Measurements from ENCODE around the gene TUG1. TPM values are rescaled to one million over a fixed set of nuclear protein-coding genes. Genes with fewer than 3 reads are reported as not detected.

TUG1 gene
- total RNA-seq, 1 donor from 2014 or later: 114 TPM

- TF ChIP-seq CTCF (conservative IDR thresholded peaks at IDR 0.05): no peak
- Mint-ChIP-seq H3K4me1 (peaks cover 9% of the 10 kb centered on the region), H3K27ac (ENCODE audit: unreplicated experiment) (no peak overlapping the region), H3K4me3 (no peak overlapping the region), H3K9me3 (no peaks in the 10 kb centered on the region), H3K27me3 (ENCODE audit: low read depth) (no peaks in the 10 kb centered on the region), H3K36me3 (ENCODE audit: low read depth) (peaks cover 18% of the 10 kb centered on the region)
- no peak for DNase-seq (ENCODE audit: low read depth, low spot score)
Observed at GRCh38 chr22:30923168-30923900, 45.7 kb upstream of the TUG1 start.

GRCh38 chr22:30925667-30926066 is 43.4 kb upstream of the TUG1 start:
- Mint-ChIP-seq H3K27ac (ENCODE audit: unreplicated experiment) (no peak overlapping the region), H3K9me3 (no peaks in the 10 kb centered on the region), H3K4me1 (peaks cover 5% of the 10 kb centered on the region), H3K4me3 (no peak overlapping the region), H3K27me3 (ENCODE audit: low read depth) (no peaks in the 10 kb centered on the region), H3K36me3 (ENCODE audit: low read depth) (peaks cover 22% of the 10 kb centered on the region)
- DNase-seq (ENCODE audit: low read depth, low spot score): no peak
- no peak for TF ChIP-seq CTCF (conservative IDR thresholded peaks at IDR 0.05)

GRCh38 chr22:30926706-30927105 is 42.4 kb upstream of the TUG1 start:
- no peak overlapping the region for H3K4me3 Mint-ChIP-seq
- peaks cover 29% of the 10 kb centered on the region for H3K36me3 Mint-ChIP-seq (ENCODE audit: low read depth)
- no peak for TF ChIP-seq CTCF (conservative IDR thresholded peaks at IDR 0.05)

GRCh38 chr22:30927806-30928205 is 41.3 kb upstream of the TUG1 start:
- Mint-ChIP-seq H3K36me3 (ENCODE audit: low read depth) (peaks cover 32% of the 10 kb centered on the region), H3K9me3 (no peaks in the 10 kb centered on the region), H3K4me1 (no peaks in the 10 kb centered on the region), H3K4me3 (no peak overlapping the region), H3K27me3 (ENCODE audit: low read depth) (no peaks in the 10 kb centered on the region), H3K27ac (ENCODE audit: unreplicated experiment) (no peak overlapping the region)
- TF ChIP-seq CTCF (conservative IDR thresholded peaks at IDR 0.05): no peak
- no peak for DNase-seq (ENCODE audit: low read depth, low spot score)

More at GRCh38 chr22:30926706-30927105, 42.4 kb upstream of the TUG1 start:
- Mint-ChIP-seq H3K27me3 (ENCODE audit: low read depth) (no peaks in the 10 kb centered on the region), H3K4me1 (no peaks in the 10 kb centered on the region), H3K27ac (ENCODE audit: unreplicated experiment) (no peak overlapping the region), H3K9me3 (no peaks in the 10 kb centered on the region)
- DNase-seq (ENCODE audit: low read depth, low spot score): no peak

GRCh38 chr22:30928401-30928800 is 40.7 kb upstream of the TUG1 start:
- no peak overlapping the region for H3K27ac Mint-ChIP-seq (ENCODE audit: unreplicated experiment)
- H3K36me3 Mint-ChIP-seq (ENCODE audit: low read depth): peaks cover 32% of the 10 kb centered on the region
- H3K27me3 Mint-ChIP-seq (ENCODE audit: low read depth): no peaks in the 10 kb centered on the region
- DNase-seq (ENCODE audit: low read depth, low spot score): no peak
- H3K4me1 Mint-ChIP-seq: no peaks in the 10 kb centered on the region
- H3K9me3 Mint-ChIP-seq: no peaks in the 10 kb centered on the region
- H3K4me3 Mint-ChIP-seq: no peak overlapping the region
- TF ChIP-seq CTCF (conservative IDR thresholded peaks at IDR 0.05): no peak
